Activated CD4-positive, CD25-positive, alpha-beta regulatory T cell treated with anti-CD3 and anti-CD28 coated beads, Interleukin-2, amount 50 U/mL, for 16 hours (primary cell): Measurements from ENCODE around the gene S100A7.
"Not testable (repeated sequence)": the region's sequence is repeated elsewhere in the genome, so short reads cannot be mapped to it uniquely, and the experiment has no call there.

ENCODE experiments used
- DNase-seq: peaks from one replicate; pipeline ENCODE4 v3.0.0-alpha.2; 2020; ENCODE audit warnings: low read depth, low spot score

The S100A7 gene

GRCh38 chr1:153431002-153431401 lies 29.4 kb downstream of the S100A7 start:
- no peak for DNase-seq

GRCh38 chr1:153430561-153430960 lies 29.9 kb downstream of the S100A7 start:
- DNase-seq: no peak

- no peak for DNase-seq
These were observed 30.3 kb downstream of the S100A7 start for GRCh38 chr1:153430166-153430553.

- DNase-seq: no peak
These were observed 30.9 kb downstream of the S100A7 start for GRCh38 chr1:153429266-153430165.

GRCh38 chr1:153428791-153429190 lies 31.7 kb downstream of the S100A7 start:
- no peak for DNase-seq

- DNase-seq: no peak
These were observed 32.3 kb downstream of the S100A7 start for GRCh38 chr1:153428073-153428638.

- DNase-seq: no peak
These were observed 33.6 kb downstream of the S100A7 start for GRCh38 chr1:153426809-153427208.

GRCh38 chr1:153422450-153423068 lies 37.9 kb downstream of the S100A7 start:
- peak; percentile 39 for DNase-seq

- no peak for DNase-seq
These were observed 40.1 kb downstream of the S100A7 start for GRCh38 chr1:153420306-153420705.

GRCh38 chr1:153419436-153419793 lies 41.0 kb downstream of the S100A7 start:
- not testable (repeated sequence) for DNase-seq

GRCh38 chr1:153418758-153419435 lies 41.6 kb downstream of the S100A7 start:
- not testable (repeated sequence) for DNase-seq

- no peak for DNase-seq
These were observed 43.1 kb downstream of the S100A7 start for GRCh38 chr1:153417136-153417888.

- no peak for DNase-seq
These were observed 44.4 kb downstream of the S100A7 start, which contains the start of gene S100A7A for GRCh38 chr1:153415850-153416570. Gene S100A7A (plus strand): TSS chr1:153416520. CDS start chr1:153418083, 1,563 bp downstream.

- DNase-seq: not testable (repeated sequence)
These were observed 46.5 kb downstream of the S100A7 start for GRCh38 chr1:153413961-153414360.
